ENCODE data around the gene STOML2. TPM values are rescaled to one million over a fixed set of nuclear protein-coding genes. Genes with fewer than 3 reads are reported as not detected.
A peak's percentile ranks its signal among the peaks of the same experiment; 100 is the strongest.

Gene STOML2
- total and polyA plus RNA-seq, 9 of the 15 experiments (the other 6 are each of a cell fraction or from before 2014, with no cell fraction given), result 110 to 220 (median 174) TPM

- in situ Hi-C loops (cut with MboI), result no loop called here
- POLR2A ChIA-PET, result interaction anchor here (0.8 to 3.8 kb wide), 3 partner anchors 8 to 13 kb away, joined by 3 to 12 read pairs (median 4); no protein-coding TSS in a partner anchor
- intact Hi-C loops (cut with micrococcal nuclease), result loop anchor here (5.0 kb wide), 2 partner anchors 57 to 157 kb away; a partner anchor contains a TSS
Observed at GRCh38 chr9:35054185-35054835, 48.6 kb downstream of the STOML2 start.

More at GRCh38 chr9:35054185-35054835, 48.6 kb downstream of the STOML2 start:
- peaks cover 0 to 2% of the 10 kb centered on the region in 2 experiments; a peak in 2 of 5 replicates for H3K4me1 ChIP-seq (replicated peaks in 1 of 2; ENCODE audit: control insufficient read depth in 2 of 2, insufficient read depth in 2 of 2, low read length in 2 of 2)
- no peaks in the 10 kb centered on the region for H3K27me3 ChIP-seq (ENCODE audit: control insufficient read depth in 2 of 2, insufficient read depth in 2 of 2, low read length in 2 of 2)
- peaks cover 43% of the 10 kb centered on the region for H3K36me3 ChIP-seq (ENCODE audit: control insufficient read depth, insufficient read depth, low read length)
- no peaks in the 10 kb centered on the region for H4K20me1 ChIP-seq (replicated peaks; ENCODE audit: control insufficient read depth, insufficient read depth, low read length)
- no peak overlapping the region for H2AFZ ChIP-seq (ENCODE audit: low read depth, low read length)
- H3K9me1 ChIP-seq (ENCODE audit: control insufficient read depth, insufficient read depth, low read length), result no peaks in the 10 kb centered on the region
- ATAC-seq (no peak; the same call in 2 of the 3 replicates), FAIRE-seq (peak; percentile 29), DNase-seq (ENCODE audit: extremely low read depth in 1 of 4, low spot score in 3 of 4) (no peak)
- H3K27ac ChIP-seq (ENCODE audit: extremely low read depth, low read depth, low read length), result no peak overlapping the region
- no TSS peak for BruUV-seq (replicated peaks)
- TF ChIP-seq POLR2AphosphoS2 (IDR thresholded peaks at IDR 0.05; ENCODE audit: low read length), result peak; percentile 67; the same call in 1 of the 2 replicates
- TF ChIP-seq MEF2D (tag; conservative IDR thresholded peaks at IDR 0.05; ENCODE audit: low read depth), result no peak
- TF ChIP-seq POLR2A (conservative IDR thresholded peaks at IDR 0.05), result 0 out of 2 replicates have a peak, but pooled peaks have one; percentile 7
- TF ChIP-seq ZNF609 (CRISPR knock-in tag; IDR thresholded peaks at IDR 0.05; ENCODE audit: borderline replicate concordance), result no peak
- no peak for TF ChIP-seq RNF2 (IDR thresholded peaks at IDR 0.05)
- TF ChIP-seq CREB1 (IDR thresholded peaks at IDR 0.05), result no peak
- no peak for TF ChIP-seq CREB1 (CRISPR knock-in tag; IDR thresholded peaks at IDR 0.05)
- no peak for TF ChIP-seq DACH1 (IDR thresholded peaks at IDR 0.05; ENCODE audit: partially characterized antibody)
- no peak for TF ChIP-seq TRIM25 (IDR thresholded peaks at IDR 0.05; ENCODE audit: borderline replicate concordance)
- no peak for TF ChIP-seq CEBPG (CRISPR knock-in tag; IDR thresholded peaks at IDR 0.05)
- TF ChIP-seq CEBPG (tag; conservative IDR thresholded peaks at IDR 0.05 in 1 of 2, IDR thresholded peaks at IDR 0.05 in 1 of 2), result peak in 1 of 2 experiments; percentile 36; a peak in 1 of 4 replicates
- TF ChIP-seq ZNF75A (CRISPR knock-in tag; IDR thresholded peaks at IDR 0.05), result no peak
- TF ChIP-seq HMBOX1 (IDR thresholded peaks at IDR 0.05), result peak; percentile 60; the same call in 1 of the 2 replicates
- CTCF ChIA-PET (ENCODE audit: low intra/inter-chr PET ratio), result no interaction called here
- no peaks in the 10 kb centered on the region for H3K79me2 ChIP-seq (ENCODE audit: control insufficient read depth, insufficient read depth, low read length)
- H3K4me3 ChIP-seq, result no peak overlapping the region
- H3K4me2 ChIP-seq (ENCODE audit: insufficient read depth, low read length), result no peak overlapping the region
- no peak overlapping the region for H3K9ac ChIP-seq (ENCODE audit: insufficient read depth in 1 of 2, low read depth in 2 of 2, low read length in 2 of 2)
- no peaks in the 10 kb centered on the region for H3K9me3 ChIP-seq (replicated peaks; ENCODE audit: control insufficient read depth, insufficient read depth, low read depth, low read length)
- 69% methylated on average over 5 of the region's 5 CpGs for WGBS (ENCODE audit: insufficient coverage, low coverage, missing lambda C conversion rate)
